GM12873 (cell line): ENCODE data around the gene PIP4K2C.
A peak's percentile ranks its signal among the peaks of the same experiment; 100 is the strongest.

Experiments
- TF ChIP-seq, protein P1 (sequence below): IDR thresholded peaks from 2 replicates; pipeline ENCODE4 v1.5.1; 2012; ENCODE audit warnings: low read depth, mild to moderate bottlenecking, moderate library complexity, low read length, control low read depth; ENCODE audit not compliant: insufficient read depth; ENCODE audit errors: missing control alignments

PIP4K2C gene

GRCh38 chr12:57590864-57591781 is at the start of gene PIP4K2C:
TSS of gene PIP4K2C (plus strand) at chr12:57591192. CDS start at chr12:57591290, 98 bp downstream.
- TF ChIP-seq, protein P1, sequence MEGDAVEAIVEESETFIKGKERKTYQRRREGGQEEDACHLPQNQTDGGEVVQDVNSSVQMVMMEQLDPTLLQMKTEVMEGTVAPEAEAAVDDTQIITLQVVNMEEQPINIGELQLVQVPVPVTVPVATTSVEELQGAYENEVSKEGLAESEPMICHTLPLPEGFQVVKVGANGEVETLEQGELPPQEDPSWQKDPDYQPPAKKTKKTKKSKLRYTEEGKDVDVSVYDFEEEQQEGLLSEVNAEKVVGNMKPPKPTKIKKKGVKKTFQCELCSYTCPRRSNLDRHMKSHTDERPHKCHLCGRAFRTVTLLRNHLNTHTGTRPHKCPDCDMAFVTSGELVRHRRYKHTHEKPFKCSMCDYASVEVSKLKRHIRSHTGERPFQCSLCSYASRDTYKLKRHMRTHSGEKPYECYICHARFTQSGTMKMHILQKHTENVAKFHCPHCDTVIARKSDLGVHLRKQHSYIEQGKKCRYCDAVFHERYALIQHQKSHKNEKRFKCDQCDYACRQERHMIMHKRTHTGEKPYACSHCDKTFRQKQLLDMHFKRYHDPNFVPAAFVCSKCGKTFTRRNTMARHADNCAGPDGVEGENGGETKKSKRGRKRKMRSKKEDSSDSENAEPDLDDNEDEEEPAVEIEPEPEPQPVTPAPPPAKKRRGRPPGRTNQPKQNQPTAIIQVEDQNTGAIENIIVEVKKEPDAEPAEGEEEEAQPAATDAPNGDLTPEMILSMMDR: no peak

DNA sequence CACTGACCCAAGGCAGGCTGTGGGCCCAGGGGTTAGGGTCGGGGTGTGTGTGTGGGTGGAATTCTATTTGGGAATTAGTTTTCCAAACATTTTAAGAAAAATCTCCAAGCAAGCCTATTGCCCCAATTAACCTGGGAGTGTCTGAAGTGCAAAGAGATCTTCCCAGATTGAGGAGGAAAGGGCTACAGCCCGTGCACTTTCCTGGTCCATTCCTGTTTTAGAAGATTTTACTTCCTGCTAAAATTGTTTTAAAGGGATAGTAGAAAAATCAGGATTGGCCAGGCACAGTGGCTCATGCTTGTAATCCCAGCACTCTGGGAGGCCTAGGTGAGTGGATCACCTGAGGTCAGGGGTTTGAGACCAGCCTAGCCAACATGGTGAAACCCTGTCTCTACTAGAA is 49.3 kb upstream of the PIP4K2C start:
- TF ChIP-seq, protein P1: no peak

GRCh38 chr12:57543581-57543980 is 47.4 kb upstream of the PIP4K2C start:
- TF ChIP-seq, protein P1: no peak

DNA sequence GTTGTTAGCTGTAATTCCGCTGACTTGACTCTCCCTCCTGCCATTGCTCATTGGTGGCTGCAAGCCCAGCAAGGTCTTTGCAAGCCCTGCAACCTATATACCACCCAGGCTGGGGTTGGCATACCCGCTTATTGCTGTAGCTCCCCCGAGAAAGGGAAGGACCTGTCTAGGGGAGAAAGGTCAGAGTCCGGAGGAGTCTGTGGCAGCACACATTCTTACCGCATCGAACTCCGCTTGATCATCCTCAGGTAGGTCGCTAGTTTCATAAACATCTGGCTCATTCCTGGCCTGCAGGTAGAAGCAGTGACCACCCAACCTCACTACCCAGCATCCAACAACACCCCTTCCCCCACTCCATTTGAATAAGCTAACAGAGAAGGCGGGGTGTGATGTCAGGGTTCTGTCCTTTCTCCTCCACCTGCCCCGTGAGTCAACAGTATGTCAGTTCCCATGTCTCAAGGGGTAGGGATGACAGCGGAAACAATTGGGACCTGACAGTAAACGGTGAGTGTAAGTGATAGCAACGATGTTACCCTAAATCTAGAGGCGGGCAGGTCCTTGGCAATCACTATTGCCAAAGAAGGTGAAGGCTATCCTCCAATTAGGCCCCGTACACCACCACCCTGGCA is 45.1 kb upstream of the PIP4K2C start:
- TF ChIP-seq, protein P1: no peak

DNA sequence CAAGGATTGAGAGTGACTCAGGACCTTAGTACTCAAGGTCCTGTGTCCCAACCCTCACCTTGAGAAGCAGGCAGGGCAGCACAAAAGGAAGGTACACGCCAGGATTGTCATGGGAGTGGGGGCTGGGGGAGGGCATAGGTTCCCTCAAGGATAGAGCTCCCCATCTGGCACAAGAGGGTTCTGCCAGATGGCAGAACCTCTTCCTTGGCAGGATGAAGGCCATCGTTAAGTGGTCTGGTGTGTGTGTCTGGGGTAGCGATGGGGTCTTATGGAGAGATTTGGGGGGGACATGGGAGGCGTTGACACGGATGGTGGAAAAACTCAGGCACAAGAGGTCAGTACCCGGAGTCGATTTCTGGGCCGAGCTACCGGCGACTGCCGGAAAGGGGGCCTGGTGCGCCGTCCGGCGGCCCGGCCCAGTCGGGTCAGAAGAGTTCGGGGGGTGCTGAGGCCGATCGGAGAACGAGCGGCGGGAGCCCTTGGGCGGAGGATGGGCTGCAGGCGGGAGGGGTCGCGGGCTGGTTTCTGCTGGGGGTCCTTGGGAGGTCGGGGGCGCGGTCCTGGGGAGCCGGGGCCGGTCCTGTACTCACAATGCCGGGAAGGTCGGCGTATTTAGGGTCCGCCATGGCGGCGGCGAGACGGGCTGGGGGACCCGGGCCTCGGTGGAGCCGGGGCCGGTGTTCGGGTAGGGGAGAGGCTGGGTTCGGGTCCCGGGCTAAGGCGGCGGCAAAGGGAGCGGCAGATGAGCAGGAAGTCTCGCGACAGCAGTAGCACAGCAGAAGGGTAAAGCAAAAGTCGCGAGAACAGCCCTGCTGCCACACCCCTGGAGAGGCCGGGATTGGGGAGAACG is 44.3 kb upstream of the PIP4K2C start, which contains the start of gene DCTN2:
Gene DCTN2, minus strand, starts transcription at position 755 of the 850 bp plus-strand sequence. Its CDS starts 129 bp downstream, at position 626.
- TF ChIP-seq, protein P1: peak; percentile 40

DNA sequence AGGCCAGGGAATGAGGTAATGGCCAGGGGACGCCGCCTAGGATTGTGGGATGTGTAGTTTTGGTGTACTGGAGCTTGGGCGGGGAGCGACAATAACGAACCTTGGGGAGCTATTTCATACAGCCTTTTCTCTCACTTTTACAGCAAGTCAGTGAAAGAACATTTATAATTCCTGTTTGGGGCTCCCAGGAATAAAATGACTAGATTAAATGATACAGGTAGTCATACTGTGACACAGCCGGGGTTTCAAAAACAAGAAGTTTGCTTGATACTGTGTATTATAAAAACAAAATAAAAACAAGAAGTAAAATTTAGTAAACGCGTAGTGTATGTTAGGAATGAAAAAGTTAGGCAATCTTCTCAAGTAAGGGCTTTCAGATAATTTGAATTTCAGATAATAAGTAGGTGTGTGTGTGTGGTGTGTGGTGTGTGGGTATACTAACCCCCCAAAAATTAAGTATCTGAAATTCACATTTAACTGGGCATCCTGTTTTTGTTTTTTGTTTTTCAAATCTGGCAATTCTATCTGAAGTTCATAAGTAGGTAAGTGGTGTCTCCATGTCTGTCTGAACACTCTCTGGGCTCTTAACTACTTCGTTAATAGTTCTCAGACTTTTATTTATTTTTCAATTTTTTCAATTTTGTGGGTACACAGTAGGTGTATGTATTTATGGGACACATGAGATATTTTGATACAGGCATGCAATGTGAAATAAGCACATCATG is 43.5 kb upstream of the PIP4K2C start:
- TF ChIP-seq, protein P1: no peak

DNA sequence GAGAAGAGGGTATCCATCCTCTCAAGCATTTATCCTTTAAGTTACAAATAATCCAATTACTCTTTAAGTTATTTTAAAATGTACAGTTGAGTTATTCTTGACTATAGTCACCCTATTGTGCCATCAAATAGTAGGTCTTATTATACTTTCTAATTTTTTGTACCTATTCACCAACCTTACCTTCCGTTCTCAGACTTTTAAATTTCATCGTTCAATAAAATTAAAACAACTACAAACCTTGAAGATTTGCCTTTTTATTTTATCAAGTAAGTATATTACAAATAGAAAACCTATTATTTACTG is 43.0 kb upstream of the PIP4K2C start:
- TF ChIP-seq, protein P1: no peak
